SK-N-SH treated with all-trans-retinoic acid at 6 μM for 48 hours (cell line): Measurements from ENCODE around the gene MYL9.

Experiments used
- ATAC-seq: fragments of 200-7000 bp; cut with Tn5 transposase; 3 replicates; pipeline ENCODE4 v1.9.1; 2020; ENCODE audit warnings: mild to moderate bottlenecking, moderate library complexity
- ARNTL ChIP-seq: fragments of 450-650 bp; formaldehyde crosslinking; IDR thresholded peaks from 2 replicates; pipeline ENCODE4 v1.5.0; 2020; ENCODE audit warnings: low read depth, mild to moderate bottlenecking, moderate library complexity, borderline replicate concordance
- BACH2 ChIP-seq: fragments of 250-450 bp; sonication (Bioruptor Pico); IDR thresholded peaks from 2 replicates; pipeline ENCODE4 v1.9.0; 2021; ENCODE audit warnings: mild to moderate bottlenecking, borderline replicate concordance
- ESRRG ChIP-seq: fragments of 250-450 bp; sonication (Bioruptor Pico); IDR thresholded peaks from 2 replicates; pipeline ENCODE4 v1.6.1; 2021; ENCODE audit warnings: mild to moderate bottlenecking
- GLIS3 ChIP-seq: fragments of 250-450 bp; sonication (Bioruptor Pico); IDR thresholded peaks from 2 replicates; pipeline ENCODE4 v1.5.0; 2020; ENCODE audit warnings: mild to moderate bottlenecking, moderate library complexity
- ISL1 ChIP-seq: fragments of 250-450 bp; sonication (Bioruptor Pico); IDR thresholded peaks from 2 replicates; pipeline ENCODE4 v2.1.2; 2022; ENCODE audit warnings: mild to moderate bottlenecking, moderate library complexity
- OSR1 ChIP-seq: fragments of 250-450 bp; sonication (Bioruptor Pico); IDR thresholded peaks from 2 replicates; pipeline ENCODE4 v1.8.0; 2022; ENCODE audit warnings: moderate library complexity, mild to moderate bottlenecking, inconsistent platforms
- PPARA ChIP-seq: fragments of 250-450 bp; sonication (Bioruptor Pico); IDR thresholded peaks from 2 replicates; pipeline ENCODE4 v1.5.0; 2020; ENCODE audit warnings: mild to moderate bottlenecking, borderline replicate concordance
- RARB ChIP-seq: fragments of 250-450 bp; sonication (Bioruptor Pico); IDR thresholded peaks from 2 replicates; pipeline ENCODE4 v1.8.0; 2021; ENCODE audit warnings: mild to moderate bottlenecking, moderate library complexity
- SNAI2 ChIP-seq: fragments of 250-450 bp; sonication (Bioruptor Pico); IDR thresholded peaks from 2 replicates; pipeline ENCODE4 v1.5.0; 2020; ENCODE audit warnings: mild to moderate bottlenecking, moderate library complexity
- TCF4 ChIP-seq: fragments of 250-450 bp; sonication (Bioruptor Pico); IDR thresholded peaks from 2 replicates; pipeline ENCODE4 v1.8.0; 2021; ENCODE audit warnings: mild to moderate bottlenecking, moderate library complexity, borderline replicate concordance
- TOX ChIP-seq: fragments of 250-450 bp; sonication (Bioruptor Pico); IDR thresholded peaks from 2 replicates; pipeline ENCODE4 v1.8.0; 2021; ENCODE audit warnings: mild to moderate bottlenecking, moderate library complexity, borderline replicate concordance
- ZC3H10 ChIP-seq: fragments of 250-450 bp; sonication (Bioruptor Pico); IDR thresholded peaks from 2 replicates; pipeline ENCODE4 v1.5.1; 2021; ENCODE audit warnings: mild to moderate bottlenecking, moderate library complexity
- ZFP3 ChIP-seq: fragments of 250-450 bp; sonication (Bioruptor Pico); IDR thresholded peaks from 2 replicates; pipeline ENCODE4 v1.5.0; 2020; ENCODE audit warnings: mild to moderate bottlenecking, moderate library complexity
- ZFP30 ChIP-seq: fragments of 450-650 bp; formaldehyde crosslinking; IDR thresholded peaks from 2 replicates; pipeline ENCODE4 v1.5.0; 2022; ENCODE audit warnings: mild to moderate bottlenecking, moderate library complexity
- ZNF565 ChIP-seq: fragments of 450-650 bp; formaldehyde crosslinking; conservative IDR thresholded peaks from 2 replicates; pipeline ENCODE4 v1.5.0; 2020; ENCODE audit warnings: low read depth, mild to moderate bottlenecking, moderate library complexity
- ZNF70 ChIP-seq: fragments of 450-650 bp; formaldehyde crosslinking; IDR thresholded peaks from 2 replicates; pipeline ENCODE4 v1.5.0; 2020; ENCODE audit warnings: mild to moderate bottlenecking, moderate library complexity
- ZNF8 ChIP-seq: fragments of 450-650 bp; formaldehyde crosslinking; IDR thresholded peaks from 2 replicates; pipeline ENCODE4 v1.5.0; 2020; ENCODE audit warnings: mild to moderate bottlenecking, moderate library complexity
- TF ChIP-seq, protein P1 (sequence below): fragments of 250-450 bp; sonication (Bioruptor Pico); IDR thresholded peaks from 2 replicates; pipeline ENCODE4 v1.5.1; 2020; ENCODE audit warnings: low read depth, mild to moderate bottlenecking, moderate library complexity
- TF ChIP-seq, protein P2 (sequence below): fragments of 250-450 bp; sonication (Bioruptor Pico); IDR thresholded peaks from 2 replicates; pipeline ENCODE4 v1.5.0; 2020; ENCODE audit warnings: mild to moderate bottlenecking, moderate library complexity
- TF ChIP-seq, protein P3 (sequence below): fragments of 250-450 bp; sonication (Bioruptor Pico); IDR thresholded peaks from 2 replicates; pipeline ENCODE4 v1.5.1; 2021; ENCODE audit warnings: mild to moderate bottlenecking, moderate library complexity
- TF ChIP-seq, protein P4 (sequence below): fragments of 250-450 bp; sonication (Bioruptor Pico); IDR thresholded peaks from 2 replicates; pipeline ENCODE4 v1.8.0; 2020; ENCODE audit warnings: mild to moderate bottlenecking, moderate library complexity, borderline replicate concordance
- TF ChIP-seq, protein P5 (sequence below): fragments of 250-450 bp; sonication (Bioruptor Pico); IDR thresholded peaks from 2 replicates; pipeline ENCODE4 v1.8.0; 2021; ENCODE audit warnings: low read depth, mild to moderate bottlenecking, moderate library complexity, borderline replicate concordance

Gene MYL9

DNA sequence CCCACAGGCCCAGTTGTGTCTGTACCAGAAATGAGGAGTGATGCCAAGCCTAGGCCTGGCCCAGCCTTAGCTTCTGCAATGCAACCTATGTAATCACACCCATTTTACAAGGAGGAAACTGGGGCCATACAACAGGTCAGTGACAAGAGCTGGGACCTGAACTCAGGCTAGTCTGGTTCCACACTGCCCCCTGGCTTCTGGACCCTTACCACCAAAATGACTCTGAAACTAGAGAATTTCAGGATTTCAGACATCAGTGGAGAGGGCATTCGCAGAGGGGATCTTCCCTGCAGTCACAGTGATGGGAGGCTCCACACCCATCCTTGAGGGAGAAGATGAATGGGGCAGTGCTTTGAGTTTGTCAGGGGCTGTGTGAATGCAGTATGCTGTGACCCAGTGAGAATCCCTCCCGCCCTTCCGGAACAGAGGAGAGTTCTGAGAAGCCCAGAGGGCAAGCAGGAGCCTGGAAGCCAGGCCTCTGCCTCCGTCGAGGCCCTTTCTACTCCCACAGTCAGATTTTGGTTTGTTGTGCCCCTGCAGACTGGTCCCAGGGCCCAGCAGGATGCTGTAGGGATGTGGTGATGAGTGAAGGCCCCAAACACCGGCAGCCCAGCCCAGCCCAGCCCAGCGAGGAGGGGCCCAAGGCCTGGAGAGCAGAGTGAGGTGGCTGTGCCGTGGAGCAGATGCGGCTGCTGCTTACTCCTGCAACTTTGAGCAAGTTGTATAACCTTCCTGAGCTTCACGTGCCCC lies 48.1 kb upstream of the MYL9 start:
- peak; percentile 8; the same call in 1 of the 3 replicates for ATAC-seq
- no peak for TF ChIP-seq TOX (CRISPR knock-in tag)
- no peak for TF ChIP-seq TCF4
- TF ChIP-seq SNAI2 (CRISPR knock-in tag), result no peak
- no peak for TF ChIP-seq BACH2 (CRISPR knock-in tag)
- no peak for TF ChIP-seq ISL1 (CRISPR knock-in tag)
- TF ChIP-seq, protein P1, sequence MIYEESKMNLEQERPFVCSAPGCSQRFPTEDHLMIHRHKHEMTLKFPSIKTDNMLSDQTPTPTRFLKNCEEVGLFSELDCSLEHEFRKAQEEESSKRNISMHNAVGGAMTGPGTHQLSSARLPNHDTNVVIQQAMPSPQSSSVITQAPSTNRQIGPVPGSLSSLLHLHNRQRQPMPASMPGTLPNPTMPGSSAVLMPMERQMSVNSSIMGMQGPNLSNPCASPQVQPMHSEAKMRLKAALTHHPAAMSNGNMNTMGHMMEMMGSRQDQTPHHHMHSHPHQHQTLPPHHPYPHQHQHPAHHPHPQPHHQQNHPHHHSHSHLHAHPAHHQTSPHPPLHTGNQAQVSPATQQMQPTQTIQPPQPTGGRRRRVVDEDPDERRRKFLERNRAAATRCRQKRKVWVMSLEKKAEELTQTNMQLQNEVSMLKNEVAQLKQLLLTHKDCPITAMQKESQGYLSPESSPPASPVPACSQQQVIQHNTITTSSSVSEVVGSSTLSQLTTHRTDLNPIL (CRISPR knock-in tag), result no peak
- no peak for TF ChIP-seq ZC3H10 (CRISPR knock-in tag)
- TF ChIP-seq ZNF565 (CRISPR knock-in tag), result no peak
- TF ChIP-seq, protein P2, sequence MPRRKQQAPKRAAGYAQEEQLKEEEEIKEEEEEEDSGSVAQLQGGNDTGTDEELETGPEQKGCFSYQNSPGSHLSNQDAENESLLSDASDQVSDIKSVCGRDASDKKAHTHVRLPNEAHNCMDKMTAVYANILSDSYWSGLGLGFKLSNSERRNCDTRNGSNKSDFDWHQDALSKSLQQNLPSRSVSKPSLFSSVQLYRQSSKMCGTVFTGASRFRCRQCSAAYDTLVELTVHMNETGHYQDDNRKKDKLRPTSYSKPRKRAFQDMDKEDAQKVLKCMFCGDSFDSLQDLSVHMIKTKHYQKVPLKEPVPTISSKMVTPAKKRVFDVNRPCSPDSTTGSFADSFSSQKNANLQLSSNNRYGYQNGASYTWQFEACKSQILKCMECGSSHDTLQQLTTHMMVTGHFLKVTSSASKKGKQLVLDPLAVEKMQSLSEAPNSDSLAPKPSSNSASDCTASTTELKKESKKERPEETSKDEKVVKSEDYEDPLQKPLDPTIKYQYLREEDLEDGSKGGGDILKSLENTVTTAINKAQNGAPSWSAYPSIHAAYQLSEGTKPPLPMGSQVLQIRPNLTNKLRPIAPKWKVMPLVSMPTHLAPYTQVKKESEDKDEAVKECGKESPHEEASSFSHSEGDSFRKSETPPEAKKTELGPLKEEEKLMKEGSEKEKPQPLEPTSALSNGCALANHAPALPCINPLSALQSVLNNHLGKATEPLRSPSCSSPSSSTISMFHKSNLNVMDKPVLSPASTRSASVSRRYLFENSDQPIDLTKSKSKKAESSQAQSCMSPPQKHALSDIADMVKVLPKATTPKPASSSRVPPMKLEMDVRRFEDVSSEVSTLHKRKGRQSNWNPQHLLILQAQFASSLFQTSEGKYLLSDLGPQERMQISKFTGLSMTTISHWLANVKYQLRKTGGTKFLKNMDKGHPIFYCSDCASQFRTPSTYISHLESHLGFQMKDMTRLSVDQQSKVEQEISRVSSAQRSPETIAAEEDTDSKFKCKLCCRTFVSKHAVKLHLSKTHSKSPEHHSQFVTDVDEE (CRISPR knock-in tag), result no peak
- TF ChIP-seq PPARA, result no peak
- no peak for TF ChIP-seq ZNF8 (CRISPR knock-in tag)
- no peak for TF ChIP-seq ZFP3 (CRISPR knock-in tag)
- no peak for TF ChIP-seq GLIS3
- TF ChIP-seq ZFP30 (CRISPR knock-in tag), result no peak
- no peak for TF ChIP-seq ARNTL (CRISPR knock-in tag)
- TF ChIP-seq, protein P3, sequence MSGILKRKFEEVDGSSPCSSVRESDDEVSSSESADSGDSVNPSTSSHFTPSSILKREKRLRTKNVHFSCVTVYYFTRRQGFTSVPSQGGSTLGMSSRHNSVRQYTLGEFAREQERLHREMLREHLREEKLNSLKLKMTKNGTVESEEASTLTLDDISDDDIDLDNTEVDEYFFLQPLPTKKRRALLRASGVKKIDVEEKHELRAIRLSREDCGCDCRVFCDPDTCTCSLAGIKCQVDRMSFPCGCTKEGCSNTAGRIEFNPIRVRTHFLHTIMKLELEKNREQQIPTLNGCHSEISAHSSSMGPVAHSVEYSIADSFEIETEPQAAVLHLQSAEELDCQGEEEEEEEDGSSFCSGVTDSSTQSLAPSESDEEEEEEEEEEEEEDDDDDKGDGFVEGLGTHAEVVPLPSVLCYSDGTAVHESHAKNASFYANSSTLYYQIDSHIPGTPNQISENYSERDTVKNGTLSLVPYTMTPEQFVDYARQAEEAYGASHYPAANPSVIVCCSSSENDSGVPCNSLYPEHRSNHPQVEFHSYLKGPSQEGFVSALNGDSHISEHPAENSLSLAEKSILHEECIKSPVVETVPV (CRISPR knock-in tag), result no peak

DNA sequence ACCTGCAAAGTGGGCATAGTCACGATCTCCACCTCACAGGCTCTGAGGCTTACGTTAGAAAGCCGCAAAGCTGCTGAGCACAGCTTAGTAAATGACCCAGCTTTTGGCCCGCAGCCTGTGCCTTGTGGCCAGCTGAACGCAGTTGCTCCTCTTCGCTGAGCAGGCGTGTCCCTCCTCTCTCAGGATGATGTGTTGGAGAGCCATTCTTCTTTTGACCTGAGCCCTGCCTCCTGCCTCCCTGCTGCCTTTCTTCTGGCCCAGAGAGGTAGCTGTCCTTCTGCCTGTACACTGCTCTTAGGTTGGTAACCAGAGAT lies 47.6 kb upstream of the MYL9 start:
- peak; percentile 14; the same call in 2 of the 3 replicates for ATAC-seq

More for the DNA sequence above, 47.6 kb upstream of the MYL9 start:
- TF ChIP-seq, protein P3 (CRISPR knock-in tag), result no peak
- TF ChIP-seq ZC3H10 (CRISPR knock-in tag), result no peak
- TF ChIP-seq ZNF8 (CRISPR knock-in tag), result no peak
- TF ChIP-seq PPARA, result no peak
- TF ChIP-seq SNAI2 (CRISPR knock-in tag), result no peak
- TF ChIP-seq RARB (CRISPR knock-in tag), result no peak
- TF ChIP-seq ZFP30 (CRISPR knock-in tag), result no peak
- TF ChIP-seq, protein P4, sequence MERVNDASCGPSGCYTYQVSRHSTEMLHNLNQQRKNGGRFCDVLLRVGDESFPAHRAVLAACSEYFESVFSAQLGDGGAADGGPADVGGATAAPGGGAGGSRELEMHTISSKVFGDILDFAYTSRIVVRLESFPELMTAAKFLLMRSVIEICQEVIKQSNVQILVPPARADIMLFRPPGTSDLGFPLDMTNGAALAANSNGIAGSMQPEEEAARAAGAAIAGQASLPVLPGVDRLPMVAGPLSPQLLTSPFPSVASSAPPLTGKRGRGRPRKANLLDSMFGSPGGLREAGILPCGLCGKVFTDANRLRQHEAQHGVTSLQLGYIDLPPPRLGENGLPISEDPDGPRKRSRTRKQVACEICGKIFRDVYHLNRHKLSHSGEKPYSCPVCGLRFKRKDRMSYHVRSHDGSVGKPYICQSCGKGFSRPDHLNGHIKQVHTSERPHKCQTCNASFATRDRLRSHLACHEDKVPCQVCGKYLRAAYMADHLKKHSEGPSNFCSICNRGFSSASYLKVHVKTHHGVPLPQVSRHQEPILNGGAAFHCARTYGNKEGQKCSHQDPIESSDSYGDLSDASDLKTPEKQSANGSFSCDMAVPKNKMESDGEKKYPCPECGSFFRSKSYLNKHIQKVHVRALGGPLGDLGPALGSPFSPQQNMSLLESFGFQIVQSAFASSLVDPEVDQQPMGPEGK, result no peak
- no peak for TF ChIP-seq ZNF70
- TF ChIP-seq, protein P5, sequence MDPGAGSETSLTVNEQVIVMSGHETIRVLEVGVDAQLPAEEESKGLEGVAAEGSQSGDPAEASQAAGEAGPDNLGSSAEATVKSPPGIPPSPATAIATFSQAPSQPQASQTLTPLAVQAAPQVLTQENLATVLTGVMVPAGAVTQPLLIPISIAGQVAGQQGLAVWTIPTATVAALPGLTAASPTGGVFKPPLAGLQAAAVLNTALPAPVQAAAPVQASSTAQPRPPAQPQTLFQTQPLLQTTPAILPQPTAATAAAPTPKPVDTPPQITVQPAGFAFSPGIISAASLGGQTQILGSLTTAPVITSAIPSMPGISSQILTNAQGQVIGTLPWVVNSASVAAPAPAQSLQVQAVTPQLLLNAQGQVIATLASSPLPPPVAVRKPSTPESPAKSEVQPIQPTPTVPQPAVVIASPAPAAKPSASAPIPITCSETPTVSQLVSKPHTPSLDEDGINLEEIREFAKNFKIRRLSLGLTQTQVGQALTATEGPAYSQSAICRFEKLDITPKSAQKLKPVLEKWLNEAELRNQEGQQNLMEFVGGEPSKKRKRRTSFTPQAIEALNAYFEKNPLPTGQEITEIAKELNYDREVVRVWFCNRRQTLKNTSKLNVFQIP (CRISPR knock-in tag), result no peak
- no peak for TF ChIP-seq ISL1 (CRISPR knock-in tag)
- TF ChIP-seq ARNTL (CRISPR knock-in tag), result no peak
- no peak for TF ChIP-seq OSR1 (CRISPR knock-in tag)
- no peak for TF ChIP-seq ZFP3 (CRISPR knock-in tag)
- TF ChIP-seq, protein P1 (CRISPR knock-in tag), result no peak
- TF ChIP-seq GLIS3, result no peak
- TF ChIP-seq, protein P2 (CRISPR knock-in tag), result no peak
- no peak for TF ChIP-seq ESRRG (CRISPR knock-in tag)
- no peak for TF ChIP-seq BACH2 (CRISPR knock-in tag)
